Hematopoietic multipotent progenitor cell treated with erythropoietin and hydrocortisone succinate and interleukin-3 and kit ligand, for 17 days (in vitro differentiated cells): ENCODE measurements around the gene NAA40.
A peak's percentile ranks its signal among the peaks of the same experiment; 100 is the strongest.

Experiments used
- DNase-seq: peaks from one replicate; pipeline ENCODE4 v3.0.0-alpha.2; 2015; ENCODE audit warnings: low spot score

NAA40 gene

GRCh38 chr11:63938479-63939396 lies at the start of gene NAA40:
NAA40 (plus strand) TSS chr11:63939002; CDS start chr11:63939097, 95 bp downstream.
- DNase-seq = peak; percentile 92

GRCh38 chr11:63889344-63889743 lies 49.5 kb upstream of the NAA40 start:
- DNase-seq = no peak

- no peak for DNase-seq
These were observed 48.4 kb upstream of the NAA40 start for GRCh38 chr11:63890368-63890767.

- DNase-seq = no peak
These were observed 46.6 kb upstream of the NAA40 start for GRCh38 chr11:63892228-63892627.

- DNase-seq = no peak
These were observed 45.4 kb upstream of the NAA40 start for GRCh38 chr11:63893355-63893754.

GRCh38 chr11:63896071-63896470 lies 42.7 kb upstream of the NAA40 start:
- DNase-seq = no peak

GRCh38 chr11:63897459-63898146 lies 41.2 kb upstream of the NAA40 start:
- no peak for DNase-seq

GRCh38 chr11:63901660-63902059 lies 37.1 kb upstream of the NAA40 start:
- DNase-seq = peak; percentile 19

- DNase-seq = no peak
These were observed 34.9 kb upstream of the NAA40 start for GRCh38 chr11:63903884-63904283.

- DNase-seq = no peak
These were observed 34.1 kb upstream of the NAA40 start for GRCh38 chr11:63904743-63905142.

- DNase-seq = no peak
These were observed 33.6 kb upstream of the NAA40 start for GRCh38 chr11:63905179-63905578.

GRCh38 chr11:63906087-63906486 lies 32.7 kb upstream of the NAA40 start:
- DNase-seq = no peak

- DNase-seq = peak; percentile 39
These were observed 32.2 kb upstream of the NAA40 start for GRCh38 chr11:63906585-63906984.

- no peak for DNase-seq
These were observed 31.7 kb upstream of the NAA40 start for GRCh38 chr11:63907063-63907462.

GRCh38 chr11:63907808-63908530 lies 30.8 kb upstream of the NAA40 start:
- DNase-seq = no peak

GRCh38 chr11:63908631-63909401 lies 30.0 kb upstream of the NAA40 start:
- no peak for DNase-seq

- DNase-seq = no peak
These were observed 29.0 kb upstream of the NAA40 start for GRCh38 chr11:63909591-63910506.

- no peak for DNase-seq
These were observed 28.1 kb upstream of the NAA40 start for GRCh38 chr11:63910675-63911074.

GRCh38 chr11:63911440-63911839 lies 27.4 kb upstream of the NAA40 start:
- no peak for DNase-seq

GRCh38 chr11:63911876-63912275 lies 26.9 kb upstream of the NAA40 start:
- no peak for DNase-seq

GRCh38 chr11:63912678-63913077 lies 26.1 kb upstream of the NAA40 start:
- DNase-seq = no peak
